ENCODE results near the gene EIF3A. TPM values are rescaled to one million over a fixed set of nuclear protein-coding genes. Genes with fewer than 3 reads are reported as not detected.

Gene EIF3A
- total and polyA plus RNA-seq, 2 donors (not counting 1 experiment from before 2014, with no cell fraction given), result 39.9 to 112 TPM

DNA sequence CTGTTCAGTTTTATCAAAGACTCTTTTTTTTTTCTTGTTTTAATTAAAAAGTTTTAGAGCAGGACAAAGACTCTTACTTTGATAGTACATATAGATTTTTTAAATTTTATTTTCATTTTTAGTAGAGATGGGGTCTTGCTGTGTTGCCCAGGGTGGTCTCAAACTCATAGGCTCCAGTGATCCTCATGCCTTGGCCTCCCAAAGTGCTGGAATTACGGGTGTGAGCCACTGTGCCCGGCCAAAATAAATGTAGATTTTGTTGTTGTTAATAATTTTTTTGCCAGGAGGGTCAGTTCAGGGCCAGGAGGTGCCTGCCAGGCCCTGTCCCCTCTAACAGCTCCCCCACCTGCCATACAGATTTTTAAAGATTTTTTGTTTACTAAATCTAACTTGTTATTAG lies 40.3 kb upstream of the EIF3A start:
- no peak overlapping the region for H3K27ac ChIP-seq (ENCODE audit: insufficient read depth, low read length)
- H3K4me2 ChIP-seq (ENCODE audit: extremely low read depth, insufficient read depth, low read length), result no peak overlapping the region
- H2AFZ ChIP-seq (ENCODE audit: low read length), result no peak overlapping the region
- H3K9me3 ChIP-seq (ENCODE audit: control insufficient read depth, insufficient read depth, low read depth, low read length), result no peaks in the 10 kb centered on the region
- H3K9ac ChIP-seq (ENCODE audit: insufficient read depth, low read length), result no peak overlapping the region
- no peaks in the 10 kb centered on the region for H3K4me1 ChIP-seq (ENCODE audit: control insufficient read depth, extremely low read depth, insufficient read depth, low read length)
- TF ChIP-seq EZH2 (IDR thresholded peaks at IDR 0.05; ENCODE audit: low read length, missing control alignments), result no peak
- TF ChIP-seq, protein P1, sequence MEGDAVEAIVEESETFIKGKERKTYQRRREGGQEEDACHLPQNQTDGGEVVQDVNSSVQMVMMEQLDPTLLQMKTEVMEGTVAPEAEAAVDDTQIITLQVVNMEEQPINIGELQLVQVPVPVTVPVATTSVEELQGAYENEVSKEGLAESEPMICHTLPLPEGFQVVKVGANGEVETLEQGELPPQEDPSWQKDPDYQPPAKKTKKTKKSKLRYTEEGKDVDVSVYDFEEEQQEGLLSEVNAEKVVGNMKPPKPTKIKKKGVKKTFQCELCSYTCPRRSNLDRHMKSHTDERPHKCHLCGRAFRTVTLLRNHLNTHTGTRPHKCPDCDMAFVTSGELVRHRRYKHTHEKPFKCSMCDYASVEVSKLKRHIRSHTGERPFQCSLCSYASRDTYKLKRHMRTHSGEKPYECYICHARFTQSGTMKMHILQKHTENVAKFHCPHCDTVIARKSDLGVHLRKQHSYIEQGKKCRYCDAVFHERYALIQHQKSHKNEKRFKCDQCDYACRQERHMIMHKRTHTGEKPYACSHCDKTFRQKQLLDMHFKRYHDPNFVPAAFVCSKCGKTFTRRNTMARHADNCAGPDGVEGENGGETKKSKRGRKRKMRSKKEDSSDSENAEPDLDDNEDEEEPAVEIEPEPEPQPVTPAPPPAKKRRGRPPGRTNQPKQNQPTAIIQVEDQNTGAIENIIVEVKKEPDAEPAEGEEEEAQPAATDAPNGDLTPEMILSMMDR (conservative IDR thresholded peaks at IDR 0.05 in 1 of 2, IDR thresholded peaks at IDR 0.05 in 1 of 2; ENCODE audit: low read depth in 1 of 2, low read length in 2 of 2), result no peak
- H3K79me2 ChIP-seq (ENCODE audit: control insufficient read depth, insufficient read depth, low read length), result no peaks in the 10 kb centered on the region
- H3K27me3 ChIP-seq (ENCODE audit: control insufficient read depth, insufficient read depth, low read length), result no peaks in the 10 kb centered on the region
- no peaks in the 10 kb centered on the region for H3K36me3 ChIP-seq (ENCODE audit: control insufficient read depth, insufficient read depth, low read length)
- H3K4me3 ChIP-seq (replicated peaks in 1 of 4; ENCODE audit: control extremely low read depth in 1 of 4, insufficient read depth in 1 of 4, low read depth in 3 of 4, low read length in 4 of 4), result no peak overlapping the region
- no peaks in the 10 kb centered on the region for H4K20me1 ChIP-seq (ENCODE audit: control insufficient read depth, extremely low read depth, insufficient read depth, low read length)
- DNase-seq (ENCODE audit: low read depth in 2 of 2), result no peak

GRCh38 chr10:119120413-119120867 lies 39.8 kb upstream of the EIF3A start:
- Histone ChIP-seq H3K79me2 (ENCODE audit: control insufficient read depth, insufficient read depth, low read length) (no peaks in the 10 kb centered on the region), H3K9ac (ENCODE audit: insufficient read depth, low read length) (no peak overlapping the region), H3K27ac (ENCODE audit: insufficient read depth, low read length) (no peak overlapping the region), H3K4me2 (ENCODE audit: extremely low read depth, insufficient read depth, low read length) (no peak overlapping the region), H3K4me1 (ENCODE audit: control insufficient read depth, extremely low read depth, insufficient read depth, low read length) (no peaks in the 10 kb centered on the region), H3K4me3 (replicated peaks in 1 of 4; ENCODE audit: control extremely low read depth in 1 of 4, insufficient read depth in 1 of 4, low read depth in 3 of 4, low read length in 4 of 4) (no peak overlapping the region), H2AFZ (ENCODE audit: low read length) (no peak overlapping the region), H3K36me3 (ENCODE audit: control insufficient read depth, insufficient read depth, low read length) (no peaks in the 10 kb centered on the region), H3K27me3 (ENCODE audit: control insufficient read depth, insufficient read depth, low read length) (no peaks in the 10 kb centered on the region), H3K9me3 (ENCODE audit: control insufficient read depth, insufficient read depth, low read depth, low read length) (no peaks in the 10 kb centered on the region), H4K20me1 (ENCODE audit: control insufficient read depth, extremely low read depth, insufficient read depth, low read length) (no peaks in the 10 kb centered on the region)
- TF ChIP-seq EZH2 (IDR thresholded peaks at IDR 0.05; ENCODE audit: low read length, missing control alignments), result no peak
- TF ChIP-seq, protein P1 (conservative IDR thresholded peaks at IDR 0.05 in 1 of 2, IDR thresholded peaks at IDR 0.05 in 1 of 2; ENCODE audit: low read depth in 1 of 2, low read length in 2 of 2), result no peak
- peak; percentile 18 to 68 for DNase-seq (ENCODE audit: low read depth in 2 of 2)

DNA sequence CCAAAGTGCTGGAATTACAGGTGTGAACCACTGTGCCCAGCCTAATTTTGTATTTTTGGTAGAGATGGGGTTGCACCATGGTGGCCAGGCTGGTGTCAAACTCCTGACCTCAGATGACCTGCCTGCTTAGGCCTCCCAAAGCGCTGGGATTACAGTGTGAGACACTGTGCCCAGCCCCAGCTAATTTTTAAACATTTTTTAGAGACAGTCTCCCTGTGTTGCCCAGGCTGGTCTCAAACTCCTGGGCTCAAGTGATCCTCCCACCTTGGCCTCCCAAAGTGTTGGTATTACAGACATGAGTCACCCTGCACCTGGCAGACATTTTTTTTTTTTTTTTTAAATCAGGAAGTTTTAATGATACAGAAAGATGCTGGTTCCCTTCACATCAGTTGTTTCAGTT lies 38.8 kb upstream of the EIF3A start:
- no peak overlapping the region for H3K9ac ChIP-seq (ENCODE audit: insufficient read depth, low read length)
- H3K4me3 ChIP-seq (replicated peaks in 1 of 4; ENCODE audit: control extremely low read depth in 1 of 4, insufficient read depth in 1 of 4, low read depth in 3 of 4, low read length in 4 of 4), result no peak overlapping the region
- TF ChIP-seq EZH2 (IDR thresholded peaks at IDR 0.05; ENCODE audit: low read length, missing control alignments), result no peak
- TF ChIP-seq, protein P1 (conservative IDR thresholded peaks at IDR 0.05 in 1 of 2, IDR thresholded peaks at IDR 0.05 in 1 of 2; ENCODE audit: low read depth in 1 of 2, low read length in 2 of 2), result no peak
- no peaks in the 10 kb centered on the region for H3K9me3 ChIP-seq (ENCODE audit: control insufficient read depth, insufficient read depth, low read depth, low read length)
- no peaks in the 10 kb centered on the region for H3K27me3 ChIP-seq (ENCODE audit: control insufficient read depth, insufficient read depth, low read length)
- H3K4me2 ChIP-seq (ENCODE audit: extremely low read depth, insufficient read depth, low read length), result no peak overlapping the region
- H4K20me1 ChIP-seq (ENCODE audit: control insufficient read depth, extremely low read depth, insufficient read depth, low read length), result no peaks in the 10 kb centered on the region
- H2AFZ ChIP-seq (ENCODE audit: low read length), result no peak overlapping the region
- no peaks in the 10 kb centered on the region for H3K79me2 ChIP-seq (ENCODE audit: control insufficient read depth, insufficient read depth, low read length)
- no peaks in the 10 kb centered on the region for H3K36me3 ChIP-seq (ENCODE audit: control insufficient read depth, insufficient read depth, low read length)
- no peak overlapping the region for H3K27ac ChIP-seq (ENCODE audit: insufficient read depth, low read length)
- no peaks in the 10 kb centered on the region for H3K4me1 ChIP-seq (ENCODE audit: control insufficient read depth, extremely low read depth, insufficient read depth, low read length)
- no peak for DNase-seq (ENCODE audit: low read depth in 2 of 2)

Measured in fibroblast of lung (primary cell).